DMS79 treated with DMSO at 0.1 percent for 48 hours (cell line): Measurements from ENCODE around the gene ARHGAP40.

Experiments
- DNase-seq: peaks from one replicate; lab custom pipeline; 2025; lab: John Stamatoyannopoulos, UW

Gene ARHGAP40

DNA sequence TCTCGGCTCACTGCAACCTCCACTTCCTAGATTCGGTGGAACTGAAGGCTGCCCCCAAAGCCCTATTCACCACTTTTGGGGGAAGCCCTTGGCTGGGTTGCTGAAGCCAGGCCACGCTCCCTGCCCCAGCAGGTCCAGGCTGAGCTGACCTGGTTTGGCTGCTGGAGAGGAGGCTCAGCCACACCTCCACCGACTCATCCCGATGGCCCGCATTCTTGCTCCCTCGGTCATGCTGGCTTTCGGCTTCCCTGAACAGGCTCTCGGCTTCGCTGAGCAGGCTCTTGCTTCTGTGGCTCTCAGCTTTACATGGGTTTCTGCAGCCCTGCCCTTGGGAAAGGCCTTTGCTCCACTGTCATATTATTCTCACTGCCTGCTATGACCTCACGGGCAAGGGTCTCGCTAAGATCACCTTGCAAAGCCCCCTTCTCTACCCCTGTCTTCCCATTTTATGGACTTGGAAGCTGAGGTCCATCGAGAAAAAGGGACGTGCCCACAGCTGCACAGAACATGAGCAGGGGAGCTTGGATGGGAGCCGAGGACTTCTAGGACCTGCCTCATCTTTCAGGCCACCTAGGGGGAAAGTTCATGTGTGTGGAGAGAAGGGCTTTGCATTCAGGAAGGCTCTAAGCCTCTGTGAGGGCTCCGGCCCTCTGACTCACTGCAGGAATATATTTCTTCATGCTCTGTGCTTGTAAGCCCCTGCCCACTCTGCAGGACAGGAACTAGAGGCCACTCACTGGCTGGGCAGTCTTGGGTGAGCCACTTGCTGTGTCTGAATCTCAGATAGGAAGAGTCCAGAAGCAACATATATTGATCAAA, 15.6 kb downstream of the ARHGAP40 start:
- DNase-seq: no peak

DNA sequence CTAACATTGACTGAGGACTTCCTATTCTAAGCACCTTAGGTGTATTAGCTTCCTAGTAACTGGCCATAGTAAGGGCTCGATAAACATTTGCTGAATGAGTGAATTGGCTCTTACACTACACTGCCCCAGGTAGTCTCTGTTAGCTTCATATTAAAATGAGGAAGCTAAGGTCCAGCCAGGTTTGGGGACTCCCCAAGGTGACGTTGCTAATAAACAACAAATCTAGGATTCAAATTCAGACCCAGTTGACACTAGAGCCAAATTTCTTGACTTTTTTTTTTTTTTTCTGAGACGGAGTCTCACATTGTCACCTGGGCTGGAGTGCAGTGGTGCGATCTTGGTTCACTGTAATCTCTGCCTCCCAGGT, 16.2 kb downstream of the ARHGAP40 start:
- no peak for DNase-seq

DNA sequence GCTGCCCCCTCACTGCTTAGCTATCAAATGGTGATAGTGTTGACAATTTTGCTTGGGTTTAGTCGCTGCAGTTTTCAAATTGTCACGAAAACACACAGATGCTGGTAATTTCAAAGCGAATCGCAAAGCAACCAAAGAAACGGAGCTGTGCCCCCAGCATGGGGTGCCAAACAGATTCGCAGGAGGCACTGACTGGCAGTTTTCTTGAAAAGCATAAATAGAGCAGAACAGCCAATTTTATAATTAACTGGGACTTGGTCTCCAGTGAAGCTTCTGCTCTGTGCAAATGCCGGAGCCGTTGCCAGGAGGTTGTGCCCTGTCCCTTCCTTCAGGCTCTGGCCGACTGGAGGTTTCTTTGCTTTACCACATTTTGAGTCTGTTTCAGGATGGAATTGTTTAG, 18.8 kb downstream of the ARHGAP40 start:
- no peak for DNase-seq

DNA sequence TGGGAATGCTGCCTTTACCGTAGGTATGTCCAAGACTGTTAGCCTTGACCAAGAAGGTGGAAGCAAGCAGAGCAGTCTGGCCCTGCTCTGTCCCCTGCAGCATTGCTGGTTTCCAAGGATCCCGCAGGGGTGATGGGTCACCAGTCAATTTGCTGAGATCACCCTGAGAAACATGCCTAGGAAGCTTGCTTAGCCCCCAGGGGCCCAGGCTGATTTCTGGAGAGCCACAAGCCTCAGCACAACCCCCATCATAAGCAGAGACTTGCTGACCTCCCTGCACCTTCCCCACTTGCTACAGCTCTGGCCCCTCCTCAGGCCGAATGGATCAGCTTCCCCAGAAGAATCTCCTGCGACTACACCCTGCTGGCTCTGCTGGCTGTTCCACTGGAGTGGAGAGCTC, 21.5 kb downstream of the ARHGAP40 start:
- DNase-seq: no peak

DNA sequence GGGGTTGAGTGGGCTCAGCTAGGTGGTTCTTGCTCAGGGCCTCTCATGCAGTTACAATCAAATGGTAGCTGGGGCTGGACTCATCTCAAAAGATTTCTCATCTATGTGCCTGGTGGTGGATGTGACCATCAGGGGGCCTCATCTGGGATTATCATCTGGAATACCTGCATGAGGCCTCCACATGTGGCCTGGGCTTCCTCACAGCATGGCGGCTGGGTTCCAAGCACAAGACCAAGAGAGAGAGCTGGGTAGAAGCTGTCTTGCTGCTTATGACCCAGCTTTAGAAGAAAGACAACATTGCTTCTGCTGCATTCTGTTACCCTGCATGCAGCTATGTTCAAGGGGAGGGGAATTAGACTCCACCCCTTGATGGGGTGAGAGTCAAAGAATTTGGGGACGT, 22.5 kb downstream of the ARHGAP40 start:
- no peak for DNase-seq

DNA sequence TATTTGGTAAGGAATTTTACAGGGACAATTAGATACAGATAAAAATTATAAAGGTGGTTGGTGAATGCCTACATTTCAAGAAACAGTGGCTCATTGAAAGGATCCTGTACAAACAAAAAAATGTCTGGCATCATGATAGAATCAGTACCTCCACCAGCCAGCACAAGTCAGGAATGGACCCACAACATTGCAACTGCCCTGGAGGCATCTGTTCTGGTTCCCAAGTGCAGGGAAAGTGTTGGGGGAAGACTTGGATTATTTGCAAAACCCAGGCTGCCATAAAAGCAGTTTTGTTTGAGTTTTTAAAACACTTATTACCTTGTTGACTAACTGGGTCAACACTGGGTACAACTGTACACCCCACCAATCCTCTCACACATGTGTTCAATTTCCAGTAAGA, 24.3 kb downstream of the ARHGAP40 start:
- DNase-seq: no peak

DNA sequence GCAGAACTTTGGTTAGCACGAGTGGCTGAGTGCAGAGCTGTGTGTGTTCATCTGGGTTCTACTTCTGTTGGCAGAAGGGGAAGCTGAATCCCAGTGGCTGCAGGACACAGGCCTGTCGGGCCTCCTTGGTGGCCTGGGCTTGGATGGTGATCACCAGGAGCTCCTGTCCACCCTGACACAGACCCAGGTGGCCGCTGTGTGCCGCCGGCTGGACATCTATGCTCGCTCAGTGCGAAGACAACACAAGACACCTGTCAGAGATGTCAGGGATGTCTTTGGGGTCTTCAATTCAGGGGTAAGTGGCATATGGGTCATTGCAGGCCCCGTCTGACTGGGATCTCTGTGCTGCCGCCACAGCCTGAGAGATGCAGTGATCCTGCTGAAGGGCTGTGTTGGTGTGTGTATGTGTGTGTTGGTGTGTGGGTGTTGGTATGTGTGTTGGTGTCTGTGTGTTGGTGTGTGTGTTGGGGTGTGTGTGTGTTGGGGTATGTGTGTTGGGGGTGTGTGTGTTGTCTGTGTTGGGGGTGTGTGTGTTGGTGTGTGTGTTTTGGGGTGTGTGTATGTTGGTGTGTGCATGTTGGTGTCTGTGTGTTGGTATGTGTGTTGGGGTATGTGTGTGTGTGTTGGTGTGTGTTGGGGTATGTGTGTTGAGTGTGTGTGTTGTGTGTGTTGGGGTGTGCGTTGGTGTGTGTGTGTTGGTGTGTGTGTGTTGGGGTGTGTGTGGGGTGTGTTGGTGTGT, 25.5 kb downstream of the ARHGAP40 start:
- no peak for DNase-seq

DNA sequence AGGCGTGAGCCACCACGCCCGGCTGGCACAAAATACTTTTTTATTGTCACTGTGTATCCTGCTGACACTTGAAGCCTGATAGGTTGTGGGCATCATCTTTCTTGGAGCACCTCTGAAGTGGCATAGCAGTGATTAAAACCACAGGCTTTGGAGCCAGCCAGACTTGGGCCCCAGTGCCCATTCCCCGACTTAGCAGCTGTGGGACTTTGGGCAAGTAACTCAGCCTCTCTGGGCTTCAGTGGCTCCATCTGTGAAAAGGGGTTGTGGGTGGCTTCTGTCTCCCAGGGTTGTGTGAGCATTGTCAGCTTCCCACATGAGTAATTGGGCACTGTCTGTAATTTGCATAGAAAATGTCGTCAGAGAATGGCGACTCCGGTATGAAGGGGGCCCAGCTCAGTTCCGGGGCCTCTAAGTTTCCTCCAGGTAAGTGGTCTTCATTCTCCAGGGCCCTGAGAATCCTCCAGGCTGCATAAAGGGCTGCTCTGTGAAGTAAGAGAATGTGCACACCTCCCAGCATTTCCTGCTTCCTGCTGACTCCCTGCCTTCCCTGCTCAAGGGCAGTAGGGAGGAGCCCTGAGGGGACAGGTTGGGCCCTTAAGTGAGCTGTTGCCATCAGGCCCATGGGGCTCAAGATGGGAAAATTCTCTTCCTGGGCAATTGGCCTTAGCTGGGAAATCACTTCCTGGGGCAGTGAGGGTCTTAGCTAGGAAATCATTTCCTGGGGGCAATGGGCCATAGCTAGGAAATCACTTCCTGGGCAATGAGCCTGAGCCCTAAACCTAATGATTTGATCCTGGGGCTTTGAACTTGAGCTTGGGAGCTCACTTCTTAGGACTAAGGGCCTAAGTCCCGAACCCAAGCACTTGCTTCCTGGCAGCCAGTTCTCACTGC, 27.2 kb downstream of the ARHGAP40 start:
- DNase-seq: no peak

DNA sequence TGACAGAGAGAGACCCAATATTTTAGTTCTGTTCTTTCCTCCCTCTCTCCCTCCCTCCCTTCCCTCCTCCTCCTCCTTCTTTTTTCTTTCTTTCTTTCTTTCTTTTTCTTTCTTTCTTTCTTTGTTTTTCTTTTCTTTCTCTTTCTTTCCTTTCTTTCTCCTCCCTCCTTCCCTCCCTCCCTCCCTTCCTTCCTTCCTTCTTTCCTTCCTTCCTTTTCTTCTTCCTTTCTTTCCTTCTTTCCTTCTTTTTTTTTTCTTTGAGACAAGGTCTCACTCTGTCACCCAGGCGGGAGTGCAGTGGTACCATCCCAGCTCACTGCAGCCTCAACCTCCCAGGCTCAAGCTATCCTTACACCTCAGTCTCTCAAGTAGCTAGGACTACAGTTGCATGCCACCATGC, 28.4 kb downstream of the ARHGAP40 start:
- no peak for DNase-seq

DNA sequence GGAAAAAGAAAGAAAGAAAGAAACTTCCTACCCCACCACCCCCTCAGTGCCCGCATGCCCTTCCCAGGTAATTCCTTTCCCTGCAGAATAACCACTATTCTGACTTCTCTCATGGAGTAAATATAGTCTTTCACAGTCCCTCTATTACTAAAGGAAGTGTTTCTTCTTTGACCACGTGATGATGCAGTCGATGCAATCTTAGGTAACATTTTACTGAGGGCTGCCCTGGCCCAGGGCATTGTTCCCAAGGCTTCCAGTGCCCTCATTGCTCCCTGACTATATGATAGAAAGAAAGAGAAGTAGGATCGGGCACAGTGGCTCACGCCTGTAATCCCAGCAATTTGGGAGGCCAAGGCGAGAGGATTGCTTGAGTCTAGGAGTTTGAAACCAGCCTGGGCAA, 29.1 kb downstream of the ARHGAP40 start:
- no peak for DNase-seq

DNA sequence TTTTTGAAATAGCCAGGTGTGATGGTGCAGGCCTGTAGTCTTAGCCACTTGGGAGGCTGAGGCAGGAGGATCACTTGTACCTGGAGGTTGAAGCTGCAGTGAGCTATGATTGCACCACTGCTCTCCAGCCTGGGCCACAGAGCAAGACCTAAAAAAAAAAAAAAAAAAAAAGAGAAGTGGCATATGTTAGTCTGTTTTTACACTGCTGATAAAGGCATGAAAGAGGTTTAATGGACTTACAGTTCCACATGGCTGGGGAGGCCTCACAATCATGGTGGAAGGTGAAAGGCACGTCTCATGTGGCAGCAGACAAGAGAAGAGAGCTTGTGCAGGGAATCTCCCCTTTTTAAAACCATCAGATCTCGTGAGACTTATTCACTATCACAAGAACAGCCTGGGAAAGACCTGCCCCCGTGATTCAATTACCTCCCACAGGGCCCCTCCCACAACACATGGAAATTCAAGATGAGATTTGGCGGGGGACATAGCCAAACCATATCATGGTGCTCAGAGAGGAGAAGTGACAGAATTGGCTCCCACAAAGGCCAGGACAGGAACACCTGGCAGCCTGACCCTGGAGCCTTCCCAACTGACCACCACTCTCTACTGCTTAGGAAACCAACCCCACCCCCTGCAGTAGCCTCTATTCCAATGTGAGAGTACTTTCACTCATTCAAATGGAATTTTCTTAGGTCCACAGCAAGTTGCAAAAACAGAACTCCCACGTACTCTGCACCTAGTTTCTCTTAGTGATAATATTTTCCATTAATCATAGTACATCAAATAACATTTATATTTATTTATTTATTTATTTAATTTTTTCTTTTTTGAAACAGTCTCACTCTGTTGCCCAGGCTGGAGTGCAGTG, 29.8 kb downstream of the ARHGAP40 start:
- no peak for DNase-seq

DNA sequence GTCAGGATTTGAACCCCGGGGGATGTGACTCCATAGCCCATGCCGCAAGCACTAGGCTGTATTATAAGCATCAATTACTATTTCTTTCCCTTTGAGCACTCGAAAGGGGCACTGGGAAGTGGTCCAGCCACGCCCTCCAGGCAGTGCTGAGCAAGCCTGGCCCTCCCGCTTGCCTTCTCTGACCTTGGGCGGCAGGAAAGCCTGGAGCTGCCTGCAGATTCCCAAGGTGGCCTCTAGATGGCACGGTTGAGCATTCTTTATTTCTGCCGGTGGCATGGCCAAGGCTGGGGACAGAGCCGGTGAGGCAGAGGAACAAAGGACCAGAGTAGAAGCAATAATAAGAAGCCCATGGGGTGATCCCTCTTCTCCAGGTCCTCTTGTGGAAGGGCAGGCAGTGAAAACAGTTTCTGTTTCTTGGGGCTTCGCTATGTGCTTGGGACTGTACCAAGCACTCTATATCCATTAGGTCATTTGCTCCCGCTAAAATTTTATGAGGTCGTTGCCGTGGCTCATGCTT, 32.0 kb downstream of the ARHGAP40 start:
- peak; percentile 64 for DNase-seq

DNA sequence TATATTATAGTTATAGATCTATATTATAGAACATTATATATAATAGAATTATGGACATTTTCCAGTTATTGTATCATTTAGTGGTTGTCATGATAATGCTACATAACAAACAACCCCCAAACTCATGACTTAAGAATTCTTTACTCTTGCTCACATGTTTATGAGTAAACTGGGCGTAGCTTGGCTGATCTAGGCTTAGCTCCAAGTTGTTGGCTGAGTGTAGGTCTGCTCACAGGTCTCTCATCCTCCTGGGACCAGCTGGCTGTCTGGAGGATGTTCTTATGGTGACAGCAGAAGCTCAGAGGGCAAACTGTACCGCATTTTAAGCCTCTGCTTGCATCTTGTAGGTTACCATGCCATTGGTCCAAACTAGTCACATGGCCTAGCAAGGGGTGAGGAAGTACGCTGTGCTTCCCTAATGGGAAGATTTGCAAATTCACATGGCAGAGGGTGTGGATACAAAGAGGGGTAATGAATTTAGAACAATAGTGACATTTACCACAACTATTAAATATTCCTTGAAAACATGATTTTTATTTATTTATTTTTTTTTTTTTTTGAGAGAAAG, 34.2 kb downstream of the ARHGAP40 start:
- no peak for DNase-seq

DNA sequence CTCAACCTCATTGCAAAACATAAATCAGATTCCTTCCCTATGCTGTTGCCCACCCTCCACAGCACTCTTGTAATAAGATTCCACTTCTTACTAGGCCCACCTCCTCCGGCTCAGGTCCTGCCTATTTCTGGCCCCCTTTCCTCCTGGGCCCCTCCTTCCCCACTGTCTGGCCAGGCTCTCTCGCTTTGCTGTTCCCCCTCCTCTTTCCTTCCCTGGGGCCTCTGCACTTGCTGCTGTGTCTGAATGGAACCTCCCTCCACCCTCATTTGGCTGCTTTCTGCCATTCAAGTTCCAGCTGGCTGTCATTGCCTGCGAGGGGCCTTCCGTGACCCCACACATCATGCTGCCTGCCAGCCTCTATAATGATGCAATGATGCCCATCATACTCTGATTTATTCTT, 38.9 kb downstream of the ARHGAP40 start:
- DNase-seq: no peak

DNA sequence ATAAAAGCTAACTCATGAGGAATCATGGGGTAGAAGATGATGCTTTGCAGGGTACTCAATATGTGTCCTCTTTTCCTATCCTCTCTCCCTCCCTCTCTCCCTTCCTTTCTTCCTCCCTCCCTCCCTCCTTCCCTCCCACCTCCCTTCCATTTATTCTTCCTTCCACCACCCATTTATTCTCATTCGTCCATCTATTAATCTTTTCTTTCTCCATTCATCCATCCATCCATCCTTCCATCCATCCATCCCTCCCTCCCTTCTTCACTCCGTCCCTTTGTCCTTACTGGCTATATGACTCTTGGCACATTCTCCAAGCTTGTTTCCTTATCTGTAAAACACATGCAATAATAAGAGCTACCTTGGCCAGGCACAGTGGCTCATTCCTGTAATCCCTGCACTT, 40.9 kb downstream of the ARHGAP40 start:
- no peak for DNase-seq

DNA sequence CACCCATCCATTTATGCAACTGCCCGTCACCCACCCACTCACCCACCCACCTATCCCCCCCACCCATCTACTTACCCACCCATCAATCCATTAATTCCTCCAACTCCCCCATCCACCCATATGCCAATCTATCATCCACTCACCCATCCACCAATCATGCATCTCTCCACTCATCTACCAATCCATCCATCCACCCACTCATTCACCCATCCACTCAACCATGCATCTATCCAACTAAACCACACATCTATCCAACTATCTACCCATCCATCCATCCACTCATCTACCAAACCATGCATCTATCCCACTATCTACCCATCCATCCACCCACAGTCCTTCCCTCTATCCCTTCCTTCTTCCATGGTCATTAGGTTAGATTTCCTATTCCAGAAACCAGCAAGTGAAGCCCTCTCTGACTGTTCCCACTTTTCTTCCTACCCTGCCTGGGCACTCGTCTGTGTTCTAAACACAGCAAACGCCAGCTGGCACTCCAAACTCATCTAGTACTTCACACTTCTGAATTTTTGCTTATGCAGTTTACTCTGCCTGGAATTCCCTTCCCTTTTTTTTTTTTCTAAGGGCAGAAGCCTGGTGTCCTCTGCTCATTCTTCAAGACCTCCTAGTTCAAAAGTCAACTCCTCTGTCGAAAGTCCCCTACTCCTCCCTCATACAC, 43.1 kb downstream of the ARHGAP40 start:
- peak; percentile 14 for DNase-seq

DNA sequence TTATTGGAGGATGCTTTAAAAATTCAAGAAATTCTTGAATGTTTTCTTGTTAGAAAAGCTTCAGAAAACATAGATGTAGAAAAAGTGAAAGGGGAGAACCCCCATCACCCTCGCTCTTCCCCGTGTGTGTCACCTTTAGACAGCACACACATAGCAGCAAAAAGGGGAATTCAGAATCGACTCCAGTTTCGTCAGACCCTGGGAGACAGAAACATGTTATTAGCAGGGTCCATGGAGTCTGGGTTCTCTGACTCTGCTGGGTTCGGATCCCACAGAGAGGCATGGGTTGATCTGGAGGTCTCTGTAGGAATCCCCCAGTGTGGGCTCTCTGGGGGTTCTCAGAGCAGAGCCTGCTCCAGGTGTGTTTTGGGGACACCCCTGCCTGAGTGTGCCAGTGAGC, 43.7 kb downstream of the ARHGAP40 start:
- DNase-seq: no peak

DNA sequence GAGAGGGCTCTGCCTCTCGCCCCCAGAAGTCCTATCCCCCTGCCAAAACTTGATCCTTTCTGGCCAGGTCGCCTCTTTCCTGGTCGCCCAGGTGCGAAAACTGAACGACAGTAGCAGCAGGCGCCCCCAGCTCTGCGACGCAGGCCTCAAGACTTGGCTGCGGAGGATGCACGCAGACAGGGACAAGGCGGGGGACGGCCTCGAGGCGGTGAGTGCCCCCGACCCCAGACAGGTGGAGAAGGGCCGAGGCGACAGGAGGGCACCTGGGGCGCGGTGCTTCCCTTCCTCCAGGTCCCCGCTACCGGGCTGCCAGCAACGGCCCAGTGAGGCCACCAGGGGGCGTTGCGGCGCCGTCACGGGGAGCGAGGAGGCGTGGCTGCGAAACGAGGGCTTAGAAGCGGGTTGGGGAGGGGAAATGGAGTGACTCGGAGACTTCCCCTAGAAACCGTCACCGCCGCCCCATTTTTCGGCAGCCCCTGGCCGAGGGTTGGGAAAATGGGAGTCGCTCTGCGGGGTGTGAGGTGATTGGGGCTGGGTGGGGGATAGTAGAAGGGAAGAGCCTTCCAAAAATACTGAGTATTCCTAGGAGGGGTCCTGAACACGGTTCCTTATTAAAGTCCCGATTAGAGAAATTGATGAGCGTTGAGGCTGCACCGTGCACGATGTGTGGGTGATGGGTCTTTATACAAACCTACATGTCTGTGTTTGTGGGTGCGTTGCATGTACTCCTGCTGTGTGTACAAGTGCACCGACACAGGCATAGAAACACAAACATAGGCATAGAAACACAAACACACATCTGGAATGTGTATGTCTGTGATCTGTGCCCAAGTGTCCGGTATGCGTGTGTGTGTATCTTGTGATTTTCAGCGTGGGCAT, 44.6 kb downstream of the ARHGAP40 start:
- peak; percentile 48 for DNase-seq

DNA sequence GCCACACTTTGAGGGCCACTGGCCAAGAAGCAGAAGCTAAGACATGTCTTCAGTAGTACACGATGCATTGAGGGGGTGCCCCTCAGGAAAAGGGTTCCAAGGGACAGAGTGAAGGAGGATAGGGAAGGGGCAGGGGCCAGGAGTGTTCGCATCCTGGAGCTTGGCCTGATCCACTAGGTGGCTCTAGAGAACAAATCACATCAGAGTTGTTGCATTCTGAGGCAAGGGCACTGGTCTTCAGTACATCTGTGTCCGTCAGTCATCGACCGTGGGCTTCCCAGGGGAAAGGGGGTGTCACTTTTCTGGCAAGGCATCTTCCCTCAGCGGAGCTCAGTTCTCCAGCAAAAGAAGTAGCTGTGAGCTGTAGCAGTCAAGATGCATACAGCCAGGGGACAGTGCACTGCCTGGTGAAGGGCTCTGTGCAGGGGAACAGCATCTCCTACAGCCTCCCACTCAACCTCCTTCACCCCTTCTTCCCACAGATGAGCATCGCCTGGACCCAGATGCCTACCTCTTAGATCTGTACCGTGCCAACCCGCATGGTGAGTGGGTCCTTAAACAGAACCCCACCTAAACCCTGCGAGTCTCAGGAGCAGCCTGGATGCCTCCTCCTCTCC, 47.8 kb downstream of the ARHGAP40 start:
- DNase-seq: peak; percentile 21
